H9 (cell line): ENCODE measurements around the gene TBX19. TPM values are rescaled to one million over a fixed set of nuclear protein-coding genes. Genes with fewer than 3 reads are reported as not detected.

Source experiments
- DNase-seq: peaks from one replicate; pipeline ENCODE4 v3.0.0-alpha.2; 2017
- H2AFZ ChIP-seq: one replicate; pipeline ENCODE4 v1.6.1; 2013; ENCODE audit warnings: mild to moderate bottlenecking, low read length, control low read depth, moderate library complexity
- H2AK5ac ChIP-seq: 2 replicates; pipeline ENCODE4 v1.6.1; 2013; ENCODE audit warnings: low read length, control low read depth, mixed read lengths; ENCODE audit not compliant: insufficient read length
- H2BK120ac ChIP-seq: one replicate; pipeline ENCODE4 v1.6.1; 2013; ENCODE audit warnings: low read depth, mild to moderate bottlenecking, low read length, control low read depth, inconsistent platforms; ENCODE audit not compliant: poor library complexity, severe bottlenecking
- H2BK12ac ChIP-seq: 2 replicates; pipeline ENCODE4 v1.6.1; 2013; ENCODE audit warnings: low read length, control low read depth, mixed read lengths, low read depth; ENCODE audit not compliant: insufficient read length
- H2BK15ac ChIP-seq: 2 replicates; pipeline ENCODE4 v1.6.1; 2013; ENCODE audit warnings: low read depth, low read length, control low read depth
- H2BK20ac ChIP-seq: one replicate; pipeline ENCODE4 v1.6.1; 2013; ENCODE audit warnings: low read depth, mild to moderate bottlenecking, low read length, control low read depth, inconsistent platforms; ENCODE audit not compliant: poor library complexity, severe bottlenecking
- H2BK5ac ChIP-seq: 2 replicates; pipeline ENCODE4 v1.6.1; 2013; ENCODE audit warnings: low read length, control low read depth, mixed read lengths; ENCODE audit not compliant: insufficient read length
- H3K14ac ChIP-seq: 2 replicates; pipeline ENCODE4 v1.6.1; 2013; ENCODE audit warnings: low read length, control low read depth; ENCODE audit not compliant: insufficient read depth
- H3K18ac ChIP-seq: 2 replicates; pipeline ENCODE4 v1.6.1; 2013; ENCODE audit warnings: low read depth, mild to moderate bottlenecking, mixed read lengths, low read length, control low read depth; ENCODE audit not compliant: insufficient read length
- H3K23ac ChIP-seq: 2 replicates; pipeline ENCODE4 v1.6.1; 2013; ENCODE audit warnings: low read length, control low read depth, mixed read lengths, low read depth; ENCODE audit not compliant: insufficient read length
- H3K23me2 ChIP-seq: 2 replicates; pipeline ENCODE4 v1.6.1; 2013; ENCODE audit warnings: low read depth, mild to moderate bottlenecking, mixed read lengths, low read length, control low read depth; ENCODE audit not compliant: insufficient read length, poor library complexity, severe bottlenecking
- H3K27ac ChIP-seq: 2 replicates; pipeline ENCODE4 v1.5.1; 2013; ENCODE audit warnings: low read length, control low read depth, mixed read lengths, low read depth; ENCODE audit not compliant: insufficient read length
- H3K27me3 ChIP-seq: 2 replicates; pipeline ENCODE4 v1.6.1; 2013; ENCODE audit warnings: low read length, control low read depth, inconsistent platforms; ENCODE audit not compliant: insufficient read depth
- H3K4ac ChIP-seq: 2 replicates; pipeline ENCODE4 v1.6.1; 2013; ENCODE audit warnings: low read depth, mild to moderate bottlenecking, control low read depth, inconsistent platforms, low read length, moderate library complexity
- H3K4me1 ChIP-seq: 2 replicates; pipeline ENCODE4 v1.6.1; 2013; ENCODE audit warnings: low read length, control low read depth, inconsistent platforms; ENCODE audit not compliant: insufficient read depth
- H3K4me2 ChIP-seq: 2 replicates; pipeline ENCODE4 v1.6.1; 2013; ENCODE audit warnings: low read length, control low read depth, mixed read lengths; ENCODE audit not compliant: insufficient read length, insufficient read depth
- H3K56ac ChIP-seq: 2 replicates; pipeline ENCODE4 v1.6.1; 2013; ENCODE audit warnings: low read depth, mild to moderate bottlenecking, mixed read lengths, low read length, control low read depth; ENCODE audit not compliant: insufficient read length
- H3K79me1 ChIP-seq: 2 replicates; pipeline ENCODE4 v1.6.1; 2013; ENCODE audit warnings: low read depth, mild to moderate bottlenecking, moderate library complexity, low read length, control low read depth, inconsistent platforms; ENCODE audit not compliant: insufficient read depth, poor library complexity, severe bottlenecking
- H3K79me2 ChIP-seq: 2 replicates; pipeline ENCODE4 v1.6.1; 2013; ENCODE audit warnings: low read length, control low read depth, inconsistent platforms; ENCODE audit not compliant: insufficient read depth
- H3K9ac ChIP-seq: 2 replicates; pipeline ENCODE4 v1.6.1; 2013; ENCODE audit warnings: low read length, control low read depth, mixed read lengths; ENCODE audit not compliant: insufficient read length; ENCODE audit errors: extremely low read depth
- H3K9me3 ChIP-seq: one replicate; pipeline ENCODE4 v1.6.1; 2013; ENCODE audit warnings: low read depth, low read length, inconsistent platforms; ENCODE audit not compliant: control insufficient read depth
- H3T11ph ChIP-seq: one replicate; pipeline ENCODE4 v1.6.1; 2013; ENCODE audit warnings: mild to moderate bottlenecking, low read length, control low read depth, inconsistent platforms
- H4K20me1 ChIP-seq: one replicate; pipeline ENCODE4 v1.6.1; 2013; ENCODE audit not compliant: control insufficient read depth, insufficient read length, insufficient read depth
- H4K5ac ChIP-seq: 2 replicates; pipeline ENCODE4 v1.6.1; 2013; ENCODE audit warnings: low read depth, mild to moderate bottlenecking, mixed read lengths, low read length, control low read depth; ENCODE audit not compliant: insufficient read length
- H4K8ac ChIP-seq: replicated peaks from 2 replicates; pipeline ENCODE4 v1.6.1; 2013; ENCODE audit warnings: low read length, control low read depth, mixed read lengths, low read depth; ENCODE audit not compliant: insufficient read length
- H4K91ac ChIP-seq: 2 replicates; pipeline ENCODE4 v1.6.1; 2013; ENCODE audit warnings: low read depth, mild to moderate bottlenecking, moderate library complexity, mixed read lengths, low read length, control low read depth; ENCODE audit not compliant: insufficient read length
- H3K27ac Mint-ChIP-seq, 3 experiments: 2 replicates in 2 of 3; 3 replicates in 1 of 3; pipeline ENCODE4 v1.8.0; 2020 to 2021; ENCODE audit warnings: mixed read lengths in 3 of 3, mild to moderate bottlenecking in 1 of 3, moderate library complexity in 1 of 3
- H3K27me3 Mint-ChIP-seq: 2 replicates; pipeline ENCODE4 v1.8.0; 2021; ENCODE audit warnings: low read depth, mild to moderate bottlenecking, moderate library complexity, mixed read lengths
- H3K36me3 Mint-ChIP-seq, 3 experiments: 2 replicates in 2 of 3; 3 replicates in 1 of 3; pipeline ENCODE4 v1.8.0; 2020 to 2021; ENCODE audit warnings: low read depth in 3 of 3, mixed read lengths in 3 of 3; ENCODE audit not compliant: insufficient read depth in 1 of 3
- H3K4me1 Mint-ChIP-seq, 2 experiments: 2 replicates each; pipeline ENCODE4 v1.8.0; 2020; ENCODE audit warnings: mixed read lengths in 2 of 2
- H3K4me3 Mint-ChIP-seq, 2 experiments: 2 replicates in 1 of 2; 3 replicates in 1 of 2; pipeline ENCODE4 v1.8.0; 2020 to 2021; ENCODE audit warnings: mild to moderate bottlenecking in 2 of 2, mixed read lengths in 2 of 2, moderate library complexity in 1 of 2
- H3K9me3 Mint-ChIP-seq, 2 experiments: 2 replicates in 1 of 2; 3 replicates in 1 of 2; pipeline ENCODE4 v1.8.0; 2020; ENCODE audit warnings: mild to moderate bottlenecking in 2 of 2, mixed read lengths in 2 of 2, moderate library complexity in 1 of 2
- WGBS: extraction: QIAGEN DNeasy Blood & Tissue Kit; methylation state at CpG from one replicate; pipeline ENCODE4 v1.1.7; 2013; ENCODE audit warnings: missing lambda C conversion rate, low lambda C conversion rate, mixed read lengths; ENCODE audit not compliant: insufficient read length; ENCODE audit errors: extremely low coverage; 5-methylcytosine and 5-hydroxymethylcytosine counted together
- total RNA-seq: library from RNA; stranded (reverse); gene quantifications from 2 replicates; pipeline ENCODE4 v1.2.1, GENCODE V29; 2021
- TF ChIP-seq, protein P1 (sequence below): fragments of 200-600 bp; sonication (generic); conservative IDR thresholded peaks from 3 replicates; pipeline ENCODE4 v1.8.0; 2021; ENCODE audit warnings: antibody characterized with exemption, mild to moderate bottlenecking

The TBX19 gene
- total RNA-seq, 1 experiment from 2014 or later = 0.48 TPM

- Histone ChIP-seq H2AFZ (no peak overlapping the region), H3K56ac (no peak overlapping the region), H2BK12ac (no peak overlapping the region), H3K79me2 (no peaks in the 10 kb centered on the region), H3K18ac (no peak overlapping the region), H3K9me3 (no peaks in the 10 kb centered on the region), H2BK120ac (no peak overlapping the region), H3K79me1 (no peaks in the 10 kb centered on the region), H3K27ac (no peak overlapping the region), H3K9ac (no peak overlapping the region), H2BK5ac (no peak overlapping the region), H3K27me3 (no peaks in the 10 kb centered on the region), H3T11ph (no peak overlapping the region), H3K23me2 (no peaks in the 10 kb centered on the region), H4K20me1 (no peaks in the 10 kb centered on the region), H3K23ac (no peak overlapping the region), H4K8ac (no peak overlapping the region), H3K4me1 (peaks cover 5% of the 10 kb centered on the region; the same call in 1 of the 2 replicates), H3K14ac (no peak overlapping the region), H4K5ac (no peak overlapping the region), H4K91ac (no peak overlapping the region), H2BK15ac (no peak overlapping the region), H2AK5ac (no peak overlapping the region), H3K4ac (no peak overlapping the region), H3K4me2 (no peak overlapping the region), H2BK20ac (no peak overlapping the region)
- peaks cover 2 to 6% (median 4%) of the 10 kb centered on the region in 3 experiments; a peak in 4 of 7 replicates for H3K36me3 Mint-ChIP-seq
- WGBS = no CpG with 5 or more reads among the region's 1 CpG
- H3K27me3 Mint-ChIP-seq = no peaks in the 10 kb centered on the region
- peaks cover 4% of the 10 kb centered on the region in 2 experiments; a peak in 4 of 5 replicates for H3K9me3 Mint-ChIP-seq
- no peak for DNase-seq
- H3K27ac Mint-ChIP-seq = no peak overlapping the region
- no peak overlapping the region for H3K4me3 Mint-ChIP-seq
- TF ChIP-seq, protein P1, sequence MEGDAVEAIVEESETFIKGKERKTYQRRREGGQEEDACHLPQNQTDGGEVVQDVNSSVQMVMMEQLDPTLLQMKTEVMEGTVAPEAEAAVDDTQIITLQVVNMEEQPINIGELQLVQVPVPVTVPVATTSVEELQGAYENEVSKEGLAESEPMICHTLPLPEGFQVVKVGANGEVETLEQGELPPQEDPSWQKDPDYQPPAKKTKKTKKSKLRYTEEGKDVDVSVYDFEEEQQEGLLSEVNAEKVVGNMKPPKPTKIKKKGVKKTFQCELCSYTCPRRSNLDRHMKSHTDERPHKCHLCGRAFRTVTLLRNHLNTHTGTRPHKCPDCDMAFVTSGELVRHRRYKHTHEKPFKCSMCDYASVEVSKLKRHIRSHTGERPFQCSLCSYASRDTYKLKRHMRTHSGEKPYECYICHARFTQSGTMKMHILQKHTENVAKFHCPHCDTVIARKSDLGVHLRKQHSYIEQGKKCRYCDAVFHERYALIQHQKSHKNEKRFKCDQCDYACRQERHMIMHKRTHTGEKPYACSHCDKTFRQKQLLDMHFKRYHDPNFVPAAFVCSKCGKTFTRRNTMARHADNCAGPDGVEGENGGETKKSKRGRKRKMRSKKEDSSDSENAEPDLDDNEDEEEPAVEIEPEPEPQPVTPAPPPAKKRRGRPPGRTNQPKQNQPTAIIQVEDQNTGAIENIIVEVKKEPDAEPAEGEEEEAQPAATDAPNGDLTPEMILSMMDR = no peak
- H3K4me1 Mint-ChIP-seq = peaks cover 22 to 23% of the 10 kb centered on the region in 2 experiments
These were observed 39.5 kb downstream of the TBX19 start for GRCh38 chr1:168320149-168320548.
